Right lobe of liver (tissue), 4 donors: ENCODE data around the gene TLE1.

ENCODE experiments used
- CTCF ChIP-seq, 4 donors: fragments of 200-600 bp in 3 of 4; fragments of 450-650 bp in 1 of 4; IDR thresholded peaks; one replicate each; pipeline versions ENCODE4 v1.5.1 to v1.8.0; 2016 to 2022; ENCODE audit warnings: antibody characterized with exemption in 4 of 4, mild to moderate bottlenecking in 2 of 4
- POLR2A ChIP-seq: fragments of 450-650 bp; IDR thresholded peaks from one replicate; pipeline ENCODE4 v1.6.1; 2017; ENCODE audit warnings: antibody characterized with exemption, mild to moderate bottlenecking
- donor health status: DM: no; HTN: no; CAD: no.
- donor health status: DM: no; HTN: no; CAD: no.
- donor health status: DM: no; HTN: yes; CAD: no.

GRCh38 chr9:81589819-81590218, 99.5 kb downstream of the TLE1 start:
- TF ChIP-seq CTCF (IDR thresholded peaks at IDR 0.05) (no peak), POLR2A (no peak)
